KMS-11 (cell line): ENCODE data around the gene ZGLP1.

ENCODE experiments used
- H2AFZ ChIP-seq: fragments of 200-600 bp; sonication (generic); 2 replicates; pipeline ENCODE4 v1.6.1; 2016; ENCODE audit warnings: antibody characterized with exemption, mixed run types, low read depth
- H3K27ac ChIP-seq: fragments of 200-600 bp; sonication (generic); 2 replicates; pipeline ENCODE4 v1.6.1; 2016; ENCODE audit warnings: mild to moderate bottlenecking, mixed run types
- H3K27me3 ChIP-seq: fragments of 200-600 bp; sonication (generic); 2 replicates; pipeline ENCODE4 v1.6.1; 2017; ENCODE audit warnings: mild to moderate bottlenecking, low read depth, mixed run types, moderate library complexity; ENCODE audit not compliant: insufficient read depth
- H3K36me3 ChIP-seq: fragments of 200-600 bp; sonication (generic); 2 replicates; pipeline ENCODE4 v1.6.1; 2017; ENCODE audit warnings: mild to moderate bottlenecking, mixed run types; ENCODE audit not compliant: insufficient read depth
- H3K4me1 ChIP-seq: fragments of 200-600 bp; sonication (generic); 2 replicates; pipeline ENCODE4 v1.6.1; 2016; ENCODE audit warnings: mild to moderate bottlenecking, low read depth, mixed run types; ENCODE audit not compliant: poor library complexity, severe bottlenecking
- H3K4me2 ChIP-seq: fragments of 200-600 bp; sonication (generic); 2 replicates; pipeline ENCODE4 v1.7.0; 2016; ENCODE audit warnings: mild to moderate bottlenecking, mixed run types
- H3K4me3 ChIP-seq: fragments of 200-600 bp; sonication (generic); IDR thresholded peaks from 2 replicates; pipeline ENCODE4 v1.6.1; 2017; ENCODE audit warnings: low read depth, low read length, mixed read lengths; ENCODE audit not compliant: insufficient read depth
- H3K79me2 ChIP-seq: fragments of 200-600 bp; sonication (generic); 2 replicates; pipeline ENCODE4 v1.6.1; 2016; ENCODE audit warnings: low read depth, mixed run types; ENCODE audit not compliant: insufficient read depth
- H3K9ac ChIP-seq: fragments of 200-600 bp; sonication (generic); 2 replicates; pipeline ENCODE4 v1.6.1; 2016; ENCODE audit warnings: mild to moderate bottlenecking, mixed run types
- H4K20me1 ChIP-seq: fragments of 200-600 bp; sonication (generic); 2 replicates; pipeline ENCODE4 v1.6.1; 2016; ENCODE audit warnings: mild to moderate bottlenecking, mixed run types; ENCODE audit not compliant: insufficient read depth
- CTCF ChIP-seq: fragments of 200-600 bp; sonication (generic); conservative IDR thresholded peaks from 2 replicates; pipeline ENCODE4 v1.6.1; 2017; ENCODE audit warnings: low read depth, mild to moderate bottlenecking, antibody characterized with exemption, low read length, moderate library complexity, mixed read lengths

The ZGLP1 gene

DNA sequence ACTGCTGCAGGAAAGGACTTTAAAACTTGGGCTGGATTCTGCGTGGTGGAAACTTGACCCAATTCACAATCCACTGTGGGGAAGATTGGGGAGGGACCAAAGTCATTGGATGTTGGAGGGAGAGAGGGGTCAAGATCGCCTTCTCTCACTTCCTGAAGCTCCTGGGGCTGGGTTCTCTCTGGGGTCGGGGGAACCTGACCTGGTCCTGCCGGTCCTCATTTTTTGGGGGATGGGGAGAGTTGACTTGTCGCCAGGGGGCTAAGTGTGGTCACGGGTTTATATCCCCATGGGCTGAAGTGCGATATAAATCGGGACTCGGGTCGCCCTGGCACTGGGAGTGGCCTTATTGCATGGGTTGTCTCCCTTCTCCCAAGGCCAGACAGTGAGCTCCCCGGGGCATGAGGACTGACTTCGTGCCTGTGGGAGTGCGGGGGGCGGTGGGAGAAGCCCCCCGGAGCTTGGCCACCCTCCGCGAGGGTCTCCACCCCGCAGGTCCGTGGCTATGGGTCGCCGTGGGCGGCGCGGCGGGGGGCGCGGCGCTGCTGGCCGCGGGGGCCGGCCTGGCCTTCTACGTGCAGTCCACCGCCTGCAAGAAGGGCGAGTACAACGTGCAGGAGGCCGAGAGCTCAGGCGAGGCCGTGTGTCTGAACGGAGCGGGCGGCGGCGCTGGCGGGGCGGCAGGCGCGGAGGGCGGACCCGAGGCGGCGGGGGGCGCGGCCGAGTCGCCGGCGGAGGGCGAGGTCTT lies 13.6 kb downstream of the ZGLP1 start:
- no peak for TF ChIP-seq CTCF
- Histone ChIP-seq H3K36me3 (no peaks in the 10 kb centered on the region), H4K20me1 (no peaks in the 10 kb centered on the region), H2AFZ (peak overlapping the region; percentile 93), H3K27ac (no peak overlapping the region), H3K4me3 (no peak overlapping the region), H3K4me1 (peaks cover 19% of the 10 kb centered on the region), H3K27me3 (peaks cover 12% of the 10 kb centered on the region; the same call in 1 of the 2 replicates), H3K9ac (no peak overlapping the region), H3K79me2 (no peaks in the 10 kb centered on the region), H3K4me2 (peak overlapping the region; percentile 77)

GRCh38 chr19:10295305-10295846 lies 14.2 kb downstream of the ZGLP1 start:
- TF ChIP-seq CTCF: no peak
- Histone ChIP-seq H3K27me3 (peaks cover 18% of the 10 kb centered on the region), H3K4me1 (peaks cover 26% of the 10 kb centered on the region), H2AFZ (peak overlapping the region; percentile 93), H3K79me2 (no peaks in the 10 kb centered on the region), H3K36me3 (no peaks in the 10 kb centered on the region), H3K4me3 (no peak overlapping the region), H3K4me2 (peak overlapping the region; percentile 77), H3K9ac (no peak overlapping the region), H3K27ac (no peak overlapping the region), H4K20me1 (no peaks in the 10 kb centered on the region)

- peaks cover 28% of the 10 kb centered on the region for H3K4me1 ChIP-seq
- no peak overlapping the region for H3K4me3 ChIP-seq
- no peak overlapping the region for H3K9ac ChIP-seq
- no peaks in the 10 kb centered on the region for H3K36me3 ChIP-seq
- no peaks in the 10 kb centered on the region for H4K20me1 ChIP-seq
- H3K27ac ChIP-seq: no peak overlapping the region
- H3K79me2 ChIP-seq: no peaks in the 10 kb centered on the region
- H2AFZ ChIP-seq: no peak overlapping the region
- H3K4me2 ChIP-seq: no peak overlapping the region
- peaks cover 26% of the 10 kb centered on the region for H3K27me3 ChIP-seq
- TF ChIP-seq CTCF: no peak
These were observed 15.3 kb downstream of the ZGLP1 start for GRCh38 chr19:10294368-10294697.

DNA sequence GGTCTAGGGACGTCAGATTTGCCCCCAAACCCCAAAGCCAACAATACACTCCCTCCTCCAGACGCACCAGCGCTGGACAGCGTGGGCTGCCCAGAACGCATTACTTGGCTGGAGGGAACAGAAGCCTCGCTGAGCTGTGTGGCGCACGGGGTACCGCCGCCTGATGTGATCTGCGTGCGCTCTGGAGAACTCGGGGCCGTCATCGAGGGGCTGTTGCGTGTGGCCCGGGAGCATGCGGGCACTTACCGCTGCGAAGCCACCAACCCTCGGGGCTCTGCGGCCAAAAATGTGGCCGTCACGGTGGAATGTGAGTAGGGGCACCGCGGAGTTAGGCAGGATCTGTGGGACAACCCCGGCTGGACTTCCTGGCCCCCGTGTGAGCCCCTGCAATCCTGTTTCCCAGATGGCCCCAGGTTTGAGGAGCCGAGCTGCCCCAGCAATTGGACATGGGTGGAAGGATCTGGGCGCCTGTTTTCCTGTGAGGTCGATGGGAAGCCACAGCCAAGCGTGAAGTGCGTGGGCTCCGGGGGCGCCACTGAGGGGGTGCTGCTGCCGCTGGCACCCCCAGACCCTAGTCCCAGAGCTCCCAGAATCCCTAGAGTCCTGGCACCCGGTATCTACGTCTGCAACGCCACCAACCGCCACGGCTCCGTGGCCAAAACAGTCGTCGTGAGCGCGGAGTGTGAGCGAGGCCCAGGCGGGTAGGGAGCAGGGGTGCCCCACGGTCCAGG lies 15.8 kb downstream of the ZGLP1 start:
- Histone ChIP-seq H3K27me3 (peaks cover 26% of the 10 kb centered on the region), H3K4me3 (no peak overlapping the region)

More for the DNA sequence above, 15.8 kb downstream of the ZGLP1 start:
- Histone ChIP-seq H4K20me1 (no peaks in the 10 kb centered on the region), H3K79me2 (no peaks in the 10 kb centered on the region), H3K27ac (no peak overlapping the region), H3K36me3 (no peaks in the 10 kb centered on the region), H3K4me1 (peaks cover 28% of the 10 kb centered on the region), H3K9ac (no peak overlapping the region), H2AFZ (no peak overlapping the region), H3K4me2 (no peak overlapping the region)
- TF ChIP-seq CTCF: no peak
